Measurements from ENCODE around the gene SLC24A3. TPM values are rescaled to one million over a fixed set of nuclear protein-coding genes. Genes with fewer than 3 reads are reported as not detected.

SLC24A3 gene
- total and polyA plus RNA-seq, 2 experiments from 2014 or later: not detected

DNA sequence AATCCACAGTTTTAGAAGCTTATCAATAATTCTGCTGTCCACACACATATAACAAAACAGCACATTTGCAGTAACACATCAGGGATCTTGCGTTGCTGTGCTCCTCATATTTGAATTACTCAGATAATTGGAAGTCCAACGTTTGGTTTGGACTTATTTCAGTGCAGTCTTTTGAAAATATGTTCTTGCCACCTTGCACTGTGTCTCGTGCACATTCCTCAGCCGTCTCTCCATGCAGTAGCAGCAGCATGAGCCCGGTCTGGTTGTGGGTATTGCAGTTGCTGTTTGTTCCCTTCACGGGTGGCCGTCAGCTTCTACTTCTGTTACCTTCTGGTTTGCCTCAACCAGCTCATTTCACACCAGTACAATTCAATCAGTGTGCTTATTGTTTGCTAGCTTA is 215.5 kb downstream of the SLC24A3 start:
- WGBS, 2 experiments (ENCODE audit: low coverage in 1 of 2, low lambda C conversion rate in 2 of 2, missing lambda C conversion rate in 2 of 2): 51 to 59% methylated on average over 7 of the region's 7 CpGs
- no peaks in the 10 kb centered on the region for H3K36me3 ChIP-seq (ENCODE audit: low read depth)
- in situ Hi-C loops (cut with MboI): no loop called here
- no peak for DNase-seq
- peaks cover under 1% of the 10 kb centered on the region; the same call in 1 of the 2 replicates for H3K4me1 ChIP-seq (ENCODE audit: insufficient read depth)
- no peaks in the 10 kb centered on the region for H4K20me1 ChIP-seq (ENCODE audit: insufficient read depth)
- TF ChIP-seq EZH2phosphoT487 (IDR thresholded peaks at IDR 0.05; ENCODE audit: insufficient read depth, low read depth) (no peak), EZH2 (IDR thresholded peaks at IDR 0.05; ENCODE audit: insufficient read depth, poor library complexity, severe bottlenecking) (no peak)
- H3K27ac ChIP-seq: no peak overlapping the region
- no peaks in the 10 kb centered on the region for H3K9me3 ChIP-seq (ENCODE audit: low read depth)
- H2AFZ ChIP-seq: no peak overlapping the region
- H3K9ac ChIP-seq: no peak overlapping the region
- no peak overlapping the region for H3K4me2 ChIP-seq (ENCODE audit: unreplicated experiment)
- no peaks in the 10 kb centered on the region for H3F3A ChIP-seq (ENCODE audit: insufficient read depth)
- no peaks in the 10 kb centered on the region for H3K79me2 ChIP-seq (ENCODE audit: insufficient read depth)
- no peaks in the 10 kb centered on the region for H3K27me3 ChIP-seq (replicated peaks; ENCODE audit: insufficient read depth)
- no peak overlapping the region for H3K4me3 ChIP-seq
- no peaks in the 10 kb centered on the region for H3K9me2 ChIP-seq (ENCODE audit: insufficient read depth)

DNA sequence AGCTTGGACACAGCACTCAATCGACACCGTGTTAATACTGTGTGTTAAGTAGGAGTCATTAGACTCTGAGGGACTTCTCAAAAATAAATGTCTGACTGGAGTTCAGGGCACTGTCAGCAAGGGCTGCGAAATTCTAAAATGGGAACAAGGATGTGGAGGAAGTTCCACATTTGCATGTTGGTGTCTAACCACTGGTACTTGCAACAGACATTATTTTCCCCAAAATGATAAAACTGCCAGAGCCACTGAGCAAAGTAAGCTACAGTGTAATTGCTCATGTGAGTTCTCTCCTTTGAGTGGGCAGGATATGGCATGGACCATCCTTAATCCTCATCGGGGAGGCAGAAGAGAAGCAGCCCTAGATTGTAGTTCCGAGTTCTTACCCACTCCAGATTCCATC is 215.9 kb downstream of the SLC24A3 start:
- Histone ChIP-seq H3K27me3 (replicated peaks; ENCODE audit: insufficient read depth) (no peaks in the 10 kb centered on the region), H3K9me3 (ENCODE audit: low read depth) (no peaks in the 10 kb centered on the region), H3F3A (ENCODE audit: insufficient read depth) (no peaks in the 10 kb centered on the region), H3K27ac (no peak overlapping the region), H4K20me1 (ENCODE audit: insufficient read depth) (no peaks in the 10 kb centered on the region), H3K9me2 (ENCODE audit: insufficient read depth) (no peaks in the 10 kb centered on the region), H3K4me3 (no peak overlapping the region), H3K9ac (no peak overlapping the region), H3K4me1 (ENCODE audit: insufficient read depth) (peaks cover 4% of the 10 kb centered on the region), H3K4me2 (ENCODE audit: unreplicated experiment) (no peak overlapping the region), H3K79me2 (ENCODE audit: insufficient read depth) (no peaks in the 10 kb centered on the region), H3K36me3 (ENCODE audit: low read depth) (no peaks in the 10 kb centered on the region), H2AFZ (no peak overlapping the region)
- in situ Hi-C loops (cut with MboI): no loop called here
- WGBS, 2 experiments (ENCODE audit: low coverage in 1 of 2, low lambda C conversion rate in 2 of 2, missing lambda C conversion rate in 2 of 2): 74 to 80% methylated on average over 5 of the region's 5 CpGs
- no peak for TF ChIP-seq EZH2phosphoT487 (IDR thresholded peaks at IDR 0.05; ENCODE audit: insufficient read depth, low read depth)
- no peak for TF ChIP-seq EZH2 (IDR thresholded peaks at IDR 0.05; ENCODE audit: insufficient read depth, poor library complexity, severe bottlenecking)
- no peak for DNase-seq

DNA sequence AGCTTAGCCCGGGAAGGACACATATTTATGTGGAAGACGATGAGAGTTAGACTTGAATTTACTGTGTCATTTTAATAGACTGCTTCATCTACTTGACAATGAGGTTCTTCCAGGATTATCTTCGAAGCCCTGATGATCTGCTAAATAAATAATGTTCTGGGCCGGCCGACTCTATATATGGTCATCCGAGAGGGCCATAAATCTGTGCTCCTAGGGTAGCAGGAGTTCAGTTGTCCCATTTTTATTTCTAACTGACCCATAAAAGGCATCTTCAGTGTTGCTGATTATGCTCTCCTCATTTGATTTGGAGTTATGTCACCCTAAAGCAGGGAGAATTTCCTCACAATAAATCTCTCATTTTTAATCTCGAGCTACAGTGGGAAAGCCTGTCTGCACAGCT is 217.1 kb downstream of the SLC24A3 start:
- in situ Hi-C loops (cut with MboI): no loop called here
- Histone ChIP-seq H3K4me2 (ENCODE audit: unreplicated experiment) (no peak overlapping the region), H4K20me1 (ENCODE audit: insufficient read depth) (no peaks in the 10 kb centered on the region), H3K4me1 (ENCODE audit: insufficient read depth) (peaks cover 11% of the 10 kb centered on the region), H2AFZ (no peak overlapping the region), H3K4me3 (no peak overlapping the region), H3K27ac (no peak overlapping the region), H3K36me3 (ENCODE audit: low read depth) (no peaks in the 10 kb centered on the region), H3K27me3 (replicated peaks; ENCODE audit: insufficient read depth) (no peaks in the 10 kb centered on the region), H3K79me2 (ENCODE audit: insufficient read depth) (no peaks in the 10 kb centered on the region), H3K9me2 (ENCODE audit: insufficient read depth) (no peaks in the 10 kb centered on the region), H3K9me3 (ENCODE audit: low read depth) (no peaks in the 10 kb centered on the region), H3F3A (ENCODE audit: insufficient read depth) (no peaks in the 10 kb centered on the region), H3K9ac (no peak overlapping the region)
- 52 to 57% methylated on average over 7 of the region's 7 CpGs for WGBS, 2 experiments (ENCODE audit: low coverage in 1 of 2, low lambda C conversion rate in 2 of 2, missing lambda C conversion rate in 2 of 2)
- TF ChIP-seq EZH2 (IDR thresholded peaks at IDR 0.05; ENCODE audit: insufficient read depth, poor library complexity, severe bottlenecking): no peak
- TF ChIP-seq EZH2phosphoT487 (IDR thresholded peaks at IDR 0.05; ENCODE audit: insufficient read depth, low read depth): no peak
- no peak for DNase-seq

DNA sequence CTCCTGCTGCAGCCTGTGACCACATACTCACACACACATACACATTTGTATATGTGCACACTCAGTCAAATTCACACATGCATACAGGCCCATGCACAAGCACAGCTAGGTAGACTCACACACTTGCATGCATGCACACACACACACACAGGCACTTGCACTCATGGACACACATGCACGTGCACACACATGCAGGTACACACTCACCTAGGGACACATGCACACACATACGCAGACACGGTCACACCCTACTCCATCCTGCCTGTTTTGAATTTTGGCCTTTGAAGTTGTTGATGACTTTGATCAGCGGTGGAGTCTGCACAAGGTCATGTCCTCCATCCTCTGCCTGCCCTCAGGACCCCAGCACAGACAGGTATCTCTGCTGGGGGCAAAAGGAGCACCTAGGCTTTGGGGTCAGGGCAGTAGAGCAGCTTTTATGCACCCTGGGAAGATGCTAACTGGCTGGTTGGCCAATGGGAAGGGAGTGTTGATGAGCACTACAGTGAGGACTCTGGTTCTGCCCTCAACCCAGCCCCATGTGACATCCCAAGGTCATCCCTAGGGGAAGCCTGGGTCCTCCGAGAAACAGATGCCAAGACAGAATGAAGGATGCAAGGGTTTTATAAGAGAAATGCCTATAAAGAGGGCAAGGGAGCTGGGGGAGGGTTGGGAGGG is 218.3 kb downstream of the SLC24A3 start:
- no peaks in the 10 kb centered on the region for H3F3A ChIP-seq (ENCODE audit: insufficient read depth)
- 40 to 53% methylated on average over 5 of the region's 5 CpGs for WGBS, 2 experiments (ENCODE audit: low coverage in 1 of 2, low lambda C conversion rate in 2 of 2, missing lambda C conversion rate in 2 of 2)
- in situ Hi-C loops (cut with MboI): no loop called here

More for the DNA sequence above, 218.3 kb downstream of the SLC24A3 start:
- DNase-seq: no peak
- H3K9me3 ChIP-seq (ENCODE audit: low read depth): no peaks in the 10 kb centered on the region
- H3K79me2 ChIP-seq (ENCODE audit: insufficient read depth): no peaks in the 10 kb centered on the region
- no peaks in the 10 kb centered on the region for H3K27me3 ChIP-seq (replicated peaks; ENCODE audit: insufficient read depth)
- no peak overlapping the region for H3K27ac ChIP-seq
- H3K9ac ChIP-seq: no peak overlapping the region
- no peaks in the 10 kb centered on the region for H3K9me2 ChIP-seq (ENCODE audit: insufficient read depth)
- no peak overlapping the region for H2AFZ ChIP-seq
- TF ChIP-seq EZH2phosphoT487 (IDR thresholded peaks at IDR 0.05; ENCODE audit: insufficient read depth, low read depth) (no peak), EZH2 (IDR thresholded peaks at IDR 0.05; ENCODE audit: insufficient read depth, poor library complexity, severe bottlenecking) (no peak)
- H4K20me1 ChIP-seq (ENCODE audit: insufficient read depth): no peaks in the 10 kb centered on the region
- H3K36me3 ChIP-seq (ENCODE audit: low read depth): no peaks in the 10 kb centered on the region
- H3K4me1 ChIP-seq (ENCODE audit: insufficient read depth): peaks cover 13% of the 10 kb centered on the region
- H3K4me2 ChIP-seq (ENCODE audit: unreplicated experiment): no peak overlapping the region
- no peak overlapping the region for H3K4me3 ChIP-seq
